A673 (cell line): ENCODE measurements around the gene SCYL1.

Experiments
- CTCF ChIP-seq: fragments of 300-800, 200-600 bp; sonication (generic); conservative IDR thresholded peaks from 2 replicates; pipeline ENCODE4 v1.5.1; 2017; ENCODE audit warnings: low read depth, mild to moderate bottlenecking, antibody characterized with exemption, low read length, moderate library complexity, mixed read lengths
- EZH2 ChIP-seq: fragments of 200-600 bp; sonication (generic); IDR thresholded peaks from 2 replicates; pipeline ENCODE4 v1.6.1; 2017; ENCODE audit warnings: borderline replicate concordance, low read depth, mild to moderate bottlenecking, mixed read lengths, antibody characterized with exemption, low read length; ENCODE audit not compliant: poor library complexity, severe bottlenecking

GRCh38 chr11:65577756-65578109, 52.9 kb downstream of the SCYL1 start:
- TF ChIP-seq CTCF (no peak), EZH2 (no peak)
